ENCODE data around the gene BMAL2.

GRCh38 chr12:27334721-27335082 lies 2.1 kb downstream of the BMAL2 start:
- TF ChIP-seq POLR2A (IDR thresholded peaks at IDR 0.05; ENCODE audit: low read depth, low read length) (no peak), POLR2AphosphoS5 (IDR thresholded peaks at IDR 0.05; ENCODE audit: low read depth, low read length) (no peak), TAF1 (IDR thresholded peaks at IDR 0.05; ENCODE audit: borderline replicate concordance, low read depth, low read length) (no peak)

Measured in GM12892 (cell line).